ENCODE measurements around the gene ACSM3.

ACSM3 gene

GRCh38 chr16:20784204-20784603, 20.4 kb downstream of the ACSM3 start:
- TF ChIP-seq POLR2A (IDR thresholded peaks at IDR 0.05; ENCODE audit: extremely low read depth, insufficient read length): no peak
- TF ChIP-seq MAX (IDR thresholded peaks at IDR 0.05; ENCODE audit: low read depth, low read length): no peak
- TF ChIP-seq MYC (IDR thresholded peaks at IDR 0.05; ENCODE audit: low read depth, low read length): no peak
- no peak for TF ChIP-seq CTCF (IDR thresholded peaks at IDR 0.05; ENCODE audit: low read depth, low read length)
- H3K4me3 ChIP-seq (ENCODE audit: low read depth, low read length): no peak overlapping the region
- DNase-seq (ENCODE audit: low read depth): no peak

- no peak for DNase-seq (ENCODE audit: low read depth)
- TF ChIP-seq MAX (IDR thresholded peaks at IDR 0.05; ENCODE audit: low read depth, low read length) (no peak), MYC (IDR thresholded peaks at IDR 0.05; ENCODE audit: low read depth, low read length) (no peak), POLR2A (IDR thresholded peaks at IDR 0.05; ENCODE audit: extremely low read depth, insufficient read length) (no peak), CTCF (IDR thresholded peaks at IDR 0.05; ENCODE audit: low read depth, low read length) (no peak)
- H3K4me3 ChIP-seq (ENCODE audit: low read depth, low read length): no peak overlapping the region
These were observed 25.3 kb downstream of the ACSM3 start for GRCh38 chr16:20789130-20789529.

GRCh38 chr16:20791923-20792612, 28.3 kb downstream of the ACSM3 start:
- no peak overlapping the region for H3K4me3 ChIP-seq (ENCODE audit: low read depth, low read length)
- TF ChIP-seq MYC (IDR thresholded peaks at IDR 0.05; ENCODE audit: low read depth, low read length) (no peak), CTCF (IDR thresholded peaks at IDR 0.05; ENCODE audit: low read depth, low read length) (no peak), POLR2A (IDR thresholded peaks at IDR 0.05; ENCODE audit: extremely low read depth, insufficient read length) (no peak), MAX (IDR thresholded peaks at IDR 0.05; ENCODE audit: low read depth, low read length) (no peak)
- no peak for DNase-seq (ENCODE audit: low read depth)

- no peak for DNase-seq (ENCODE audit: low read depth)
- no peak for TF ChIP-seq CTCF (IDR thresholded peaks at IDR 0.05; ENCODE audit: low read depth, low read length)
- TF ChIP-seq POLR2A (IDR thresholded peaks at IDR 0.05; ENCODE audit: extremely low read depth, insufficient read length): no peak
- TF ChIP-seq MYC (IDR thresholded peaks at IDR 0.05; ENCODE audit: low read depth, low read length): no peak
- TF ChIP-seq MAX (IDR thresholded peaks at IDR 0.05; ENCODE audit: low read depth, low read length): no peak
- H3K4me3 ChIP-seq (ENCODE audit: low read depth, low read length): no peak overlapping the region
These were observed 34.5 kb downstream of the ACSM3 start for GRCh38 chr16:20798364-20798763.

GRCh38 chr16:20799599-20799998, 35.8 kb downstream of the ACSM3 start:
- TF ChIP-seq CTCF (IDR thresholded peaks at IDR 0.05; ENCODE audit: low read depth, low read length) (peak; percentile 31), POLR2A (IDR thresholded peaks at IDR 0.05; ENCODE audit: extremely low read depth, insufficient read length) (no peak), MAX (IDR thresholded peaks at IDR 0.05; ENCODE audit: low read depth, low read length) (no peak), MYC (IDR thresholded peaks at IDR 0.05; ENCODE audit: low read depth, low read length) (no peak)
- peak; percentile 23 for DNase-seq (ENCODE audit: low read depth)
- H3K4me3 ChIP-seq (ENCODE audit: low read depth, low read length): no peak overlapping the region

Measured in NB4 (cell line).